ENCODE data around the gene SYNC. TPM values are rescaled to one million over a fixed set of nuclear protein-coding genes. Genes with fewer than 3 reads are reported as not detected.
"Not testable (repeated sequence)": the region's sequence is repeated elsewhere in the genome, so short reads cannot be mapped to it uniquely, and the experiment has no call there.

Gene SYNC
- total RNA-seq, 5 donors from 2014 or later (not counting 1 experiment from before 2014, with no cell fraction given) = 0.07 TPM; not detected in 4

DNA sequence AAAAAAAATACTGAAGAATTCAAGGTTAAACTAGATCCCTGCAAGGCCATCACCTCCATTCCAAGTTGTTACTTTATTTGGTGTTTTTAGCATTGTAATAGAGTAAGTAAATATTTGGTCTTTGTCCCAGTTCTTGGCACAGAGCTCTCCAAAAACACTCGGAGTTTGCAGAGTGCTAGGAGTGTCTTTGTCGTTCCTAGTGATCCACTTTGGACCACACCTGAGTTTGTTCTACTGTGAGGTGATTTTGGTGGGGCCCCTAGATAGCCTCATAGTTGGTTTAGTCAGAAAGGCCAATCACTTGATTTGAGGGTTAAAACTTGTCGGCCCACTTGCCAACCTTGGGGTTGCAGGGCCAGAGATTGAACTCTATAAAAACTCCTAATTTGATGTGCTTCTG is 25.6 kb downstream of the SYNC start:
- POLR2A ChIA-PET = interaction anchor here in 1 of 2 donors (0.7 kb wide), 1 partner anchor 112 kb away, joined by 3 read pairs; no protein-coding TSS in a partner anchor
- Mint-ChIP-seq H3K27ac (no peak overlapping the region), H3K9me3 (no peaks in the 10 kb centered on the region), H3K27me3 (no peaks in the 10 kb centered on the region), H3K4me1 (no peaks in the 10 kb centered on the region), H3K4me3 (no peak overlapping the region), H3K36me3 (peaks cover 55% of the 10 kb centered on the region)
- peaks cover 10 to 81% of the 10 kb centered on the region in 2 donors for H3K36me3 ChIP-seq (ENCODE audit: control insufficient read depth in 2 of 2, extremely low read depth in 1 of 2, insufficient read depth in 1 of 2, low read length in 1 of 2)
- no CpG with 5 or more reads among the region's 3 CpGs for WGBS (ENCODE audit: insufficient coverage)
- no peak overlapping the region for H3K27ac ChIP-seq (ENCODE audit: low read length)
- no peak for ATAC-seq (replicated peaks in 1 of 4)
- no peak for DNase-seq
- H3K27me3 ChIP-seq (replicated peaks in 1 of 2; ENCODE audit: control insufficient read depth in 2 of 2, extremely low read depth in 1 of 2, insufficient read depth in 2 of 2, low read length in 1 of 2) = no peaks in the 10 kb centered on the region
- no peaks in the 10 kb centered on the region for H3K4me1 ChIP-seq (ENCODE audit: control insufficient read depth in 1 of 2, extremely low read depth in 1 of 2, insufficient read depth in 2 of 2, low read length in 2 of 2)
- CTCF ChIA-PET = interaction anchor here (0.7 kb wide), 3 partner anchors 52 to 666 kb away, joined by 3 to 4 read pairs (median 3); no protein-coding TSS in a partner anchor
- H3K4me3 ChIP-seq (ENCODE audit: control insufficient read depth in 1 of 2, extremely low read depth in 1 of 2, low read length in 1 of 2) = no peak overlapping the region
- H3K9me3 ChIP-seq = no peaks in the 10 kb centered on the region

DNA sequence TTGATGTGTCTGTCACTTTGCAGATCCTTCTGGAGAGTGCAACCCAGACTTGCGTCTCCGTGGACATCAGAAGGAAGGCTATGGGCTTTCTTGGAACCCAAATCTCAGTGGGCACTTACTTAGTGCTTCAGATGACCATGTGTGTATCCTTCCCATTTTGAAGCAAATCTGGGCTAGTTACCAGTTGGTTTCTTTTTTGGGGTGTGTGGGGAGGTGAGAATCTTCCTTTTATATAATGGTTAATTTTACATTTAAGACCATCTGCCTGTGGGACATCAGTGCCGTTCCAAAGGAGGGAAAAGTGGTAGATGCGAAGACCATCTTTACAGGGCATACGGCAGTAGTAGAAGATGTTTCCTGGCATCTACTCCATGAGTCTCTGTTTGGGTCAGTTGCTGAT is 33.9 kb downstream of the SYNC start:
- H3K4me3 ChIP-seq (ENCODE audit: control insufficient read depth in 1 of 2, extremely low read depth in 1 of 2, low read length in 1 of 2); POLR2A ChIA-PET; H3K27me3 ChIP-seq (replicated peaks in 1 of 2; ENCODE audit: control insufficient read depth in 2 of 2, extremely low read depth in 1 of 2, insufficient read depth in 2 of 2, low read length in 1 of 2); H3K9me3 Mint-ChIP-seq; H3K4me3 Mint-ChIP-seq; ATAC-seq (replicated peaks in 1 of 4); H3K4me1 Mint-ChIP-seq; DNase-seq; H3K9me3 ChIP-seq; H3K27ac ChIP-seq (ENCODE audit: low read length); CTCF ChIA-PET; H3K27ac Mint-ChIP-seq; H3K27me3 Mint-ChIP-seq; H3K4me1 ChIP-seq (ENCODE audit: control insufficient read depth in 1 of 2, extremely low read depth in 1 of 2, insufficient read depth in 2 of 2, low read length in 2 of 2): not testable (repeated sequence)
- H3K36me3 ChIP-seq (ENCODE audit: control insufficient read depth in 2 of 2, extremely low read depth in 1 of 2, insufficient read depth in 1 of 2, low read length in 1 of 2) = peaks cover 2 to 86% of the 10 kb centered on the region in 2 donors
- 100% methylated on average over 4 of the region's 5 CpGs for WGBS (ENCODE audit: insufficient coverage)
- H3K36me3 Mint-ChIP-seq = peaks cover 55% of the 10 kb centered on the region

DNA sequence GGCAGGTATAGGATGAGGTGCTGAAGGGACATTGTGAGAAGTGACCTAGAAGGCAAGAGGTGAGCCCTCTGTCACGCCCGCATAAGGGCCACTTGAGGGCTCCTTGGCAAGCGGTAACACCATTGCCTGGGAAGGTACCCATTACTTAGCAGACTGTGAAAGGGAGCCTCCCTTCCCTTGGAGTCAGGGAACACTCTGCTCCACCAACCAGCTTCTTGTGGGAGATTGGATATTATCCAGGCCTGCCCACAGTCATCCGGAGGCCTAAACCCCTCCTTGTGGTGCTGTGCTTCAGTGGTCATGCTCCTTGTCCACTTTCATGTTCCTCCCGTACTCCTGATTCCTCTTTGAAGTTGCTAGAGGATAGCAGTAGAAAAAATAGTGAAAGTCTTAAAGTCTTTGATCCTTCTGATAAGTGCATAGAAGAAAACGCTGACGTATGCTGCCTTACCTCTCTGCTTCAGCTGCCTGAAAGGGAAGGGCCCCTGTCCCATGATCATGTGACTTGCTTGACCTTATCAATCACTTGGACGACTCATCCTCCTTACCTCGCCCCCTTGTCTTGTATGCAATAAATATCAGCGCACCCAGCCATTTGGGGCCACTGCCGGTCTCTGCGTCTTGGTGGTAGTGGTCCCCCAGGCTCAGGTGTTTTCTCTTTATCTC is 35.5 kb downstream of the SYNC start:
- Mint-ChIP-seq H3K4me3 (no peak overlapping the region), H3K27me3 (no peaks in the 10 kb centered on the region), H3K36me3 (peaks cover 42% of the 10 kb centered on the region), H3K27ac (no peak overlapping the region), H3K4me1 (peaks cover 7 to 9% (median 8%) of the 10 kb centered on the region in 3 donors), H3K9me3 (no peaks in the 10 kb centered on the region)
- ATAC-seq (replicated peaks in 1 of 4) (no peak), DNase-seq (no peak)
- Histone ChIP-seq H3K4me1 (ENCODE audit: control insufficient read depth in 1 of 2, extremely low read depth in 1 of 2, insufficient read depth in 2 of 2, low read length in 2 of 2) (no peaks in the 10 kb centered on the region), H3K4me3 (ENCODE audit: control insufficient read depth in 1 of 2, extremely low read depth in 1 of 2, low read length in 1 of 2) (no peak overlapping the region), H3K9me3 (no peaks in the 10 kb centered on the region), H3K27ac (ENCODE audit: low read length) (no peak overlapping the region), H3K27me3 (replicated peaks in 1 of 2; ENCODE audit: control insufficient read depth in 2 of 2, extremely low read depth in 1 of 2, insufficient read depth in 2 of 2, low read length in 1 of 2) (no peaks in the 10 kb centered on the region), H3K36me3 (ENCODE audit: control insufficient read depth in 2 of 2, extremely low read depth in 1 of 2, insufficient read depth in 1 of 2, low read length in 1 of 2) (peaks cover 2 to 80% of the 10 kb centered on the region in 2 donors)
- 89% methylated on average over 5 of the region's 12 CpGs for WGBS (ENCODE audit: insufficient coverage)
- CTCF ChIA-PET = no interaction called here
- POLR2A ChIA-PET = no interaction called here

DNA sequence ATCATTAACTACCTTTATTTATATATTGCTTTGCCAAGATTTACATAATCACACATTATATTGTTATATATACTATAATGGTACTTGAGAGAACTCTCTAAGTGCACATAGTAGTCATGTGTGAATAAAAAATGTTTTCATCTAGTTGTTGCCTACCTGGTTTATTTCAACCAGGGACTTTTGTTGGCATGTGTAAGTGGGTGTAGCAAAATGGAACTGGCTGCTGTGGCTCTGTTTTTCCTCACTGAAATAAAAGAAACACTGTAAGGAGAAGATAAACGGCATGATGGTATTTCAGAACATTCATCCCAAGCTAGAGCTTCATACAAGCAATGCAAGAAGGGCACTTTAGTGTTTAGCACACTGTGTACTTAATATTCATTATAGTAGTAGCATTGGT is 36.7 kb downstream of the SYNC start:
- Histone ChIP-seq H3K27me3 (replicated peaks in 1 of 2; ENCODE audit: control insufficient read depth in 2 of 2, extremely low read depth in 1 of 2, insufficient read depth in 2 of 2, low read length in 1 of 2) (no peaks in the 10 kb centered on the region), H3K27ac (ENCODE audit: low read length) (no peak overlapping the region), H3K36me3 (ENCODE audit: control insufficient read depth in 2 of 2, extremely low read depth in 1 of 2, insufficient read depth in 1 of 2, low read length in 1 of 2) (peaks cover 0 to 78% of the 10 kb centered on the region in 2 donors), H3K9me3 (no peaks in the 10 kb centered on the region), H3K4me3 (ENCODE audit: control insufficient read depth in 1 of 2, extremely low read depth in 1 of 2, low read length in 1 of 2) (no peak overlapping the region), H3K4me1 (ENCODE audit: control insufficient read depth in 1 of 2, extremely low read depth in 1 of 2, insufficient read depth in 2 of 2, low read length in 2 of 2) (no peaks in the 10 kb centered on the region)
- ChIA-PET CTCF (no interaction called here), POLR2A (no interaction called here)
- DNase-seq = no peak
- WGBS (ENCODE audit: insufficient coverage) = no CpG with 5 or more reads among the region's 1 CpG
- Mint-ChIP-seq H3K27me3 (no peaks in the 10 kb centered on the region), H3K4me1 (peaks cover 7 to 14% (median 8%) of the 10 kb centered on the region in 3 donors), H3K4me3 (no peak overlapping the region), H3K27ac (no peak overlapping the region), H3K36me3 (peaks cover 44% of the 10 kb centered on the region), H3K9me3 (no peaks in the 10 kb centered on the region)
- ATAC-seq (replicated peaks in 1 of 4) = no peak

DNA sequence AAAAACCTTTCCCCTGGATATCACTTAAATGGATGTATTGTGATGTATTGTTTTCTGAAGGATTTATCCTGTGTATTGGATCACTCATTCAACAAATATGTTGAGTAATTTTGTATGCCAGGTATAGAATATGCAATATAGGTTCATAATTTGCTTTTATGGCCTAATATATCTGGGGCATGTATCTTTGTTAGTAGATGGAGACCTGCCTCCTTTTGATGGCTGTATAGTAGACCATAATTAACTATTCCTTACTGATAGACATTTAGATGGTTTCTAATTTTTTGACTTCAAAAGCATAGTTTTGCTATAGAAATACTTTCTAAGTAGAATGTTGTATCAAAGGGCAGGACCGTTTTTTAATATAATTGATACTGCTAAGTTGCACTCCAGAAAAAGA is 43.0 kb downstream of the SYNC start:
- ATAC-seq (replicated peaks in 1 of 4) = no peak
- H3K9me3 ChIP-seq = no peaks in the 10 kb centered on the region
- Mint-ChIP-seq H3K27me3 (no peaks in the 10 kb centered on the region), H3K9me3 (no peaks in the 10 kb centered on the region), H3K4me3 (no peak overlapping the region), H3K27ac (no peak overlapping the region), H3K4me1 (peaks cover 40 to 51% (median 43%) of the 10 kb centered on the region in 3 donors), H3K36me3 (peaks cover 44% of the 10 kb centered on the region)
- WGBS (ENCODE audit: insufficient coverage) = no CpG with 5 or more reads among the region's 1 CpG
- H3K4me1 ChIP-seq (ENCODE audit: control insufficient read depth in 1 of 2, extremely low read depth in 1 of 2, insufficient read depth in 2 of 2, low read length in 2 of 2) = peaks cover 3 to 16% of the 10 kb centered on the region in 2 experiments
- H3K36me3 ChIP-seq (ENCODE audit: control insufficient read depth in 2 of 2, extremely low read depth in 1 of 2, insufficient read depth in 1 of 2, low read length in 1 of 2) = peaks cover 26 to 71% of the 10 kb centered on the region in 2 donors
- DNase-seq = no peak
- H3K27ac ChIP-seq (ENCODE audit: low read length) = no peak overlapping the region
- ChIA-PET POLR2A (no interaction called here), CTCF (no interaction called here)
- no peaks in the 10 kb centered on the region for H3K27me3 ChIP-seq (replicated peaks in 1 of 2; ENCODE audit: control insufficient read depth in 2 of 2, extremely low read depth in 1 of 2, insufficient read depth in 2 of 2, low read length in 1 of 2)
- no peak overlapping the region for H3K4me3 ChIP-seq (ENCODE audit: control insufficient read depth in 1 of 2, extremely low read depth in 1 of 2, low read length in 1 of 2)

DNA sequence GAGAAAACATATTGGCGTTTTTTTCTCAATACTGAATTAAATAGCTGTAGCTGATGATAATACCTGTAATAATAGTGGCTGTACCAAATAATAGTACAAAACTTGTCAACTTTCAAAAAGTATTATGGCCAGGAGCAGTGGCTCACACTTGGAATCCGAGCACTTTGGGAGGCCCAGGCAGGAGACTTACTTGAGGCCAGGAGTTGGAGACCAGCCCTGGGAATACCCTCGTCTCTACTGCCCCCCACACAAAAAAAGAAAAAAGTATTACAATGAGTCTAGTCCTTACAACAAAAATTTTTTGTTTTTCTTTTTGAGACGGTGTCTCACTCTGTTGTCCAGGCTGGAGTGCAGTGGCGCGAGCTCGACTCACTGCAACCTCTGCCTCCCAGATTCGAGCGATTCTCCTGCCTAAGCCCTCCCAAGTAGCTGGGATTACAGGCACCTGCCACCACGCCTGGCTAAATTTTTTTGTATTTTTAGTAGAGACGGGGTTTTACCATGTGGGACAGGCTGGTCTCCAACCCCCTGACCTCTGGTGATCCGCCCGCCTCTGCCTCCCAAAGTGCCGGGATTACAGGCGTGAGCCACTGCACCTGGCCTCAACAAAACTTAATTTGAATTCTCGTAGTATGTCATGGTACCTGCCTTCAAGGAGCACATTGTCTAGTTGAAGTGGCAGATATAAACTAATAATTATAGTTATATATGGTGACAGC is 50.2 kb downstream of the SYNC start:
- H3K36me3 Mint-ChIP-seq = peaks cover 29% of the 10 kb centered on the region
- peak overlapping the region; percentile 92 to 99 for H3K27ac Mint-ChIP-seq
- Histone ChIP-seq H3K36me3 (ENCODE audit: control insufficient read depth in 2 of 2, extremely low read depth in 1 of 2, insufficient read depth in 1 of 2, low read length in 1 of 2) (peaks cover 11 to 37% of the 10 kb centered on the region in 2 donors), H3K27ac (ENCODE audit: low read length) (peak overlapping the region; percentile 93), H3K4me1 (ENCODE audit: control insufficient read depth in 1 of 2, extremely low read depth in 1 of 2, insufficient read depth in 2 of 2, low read length in 2 of 2) (peaks cover 29 to 56% of the 10 kb centered on the region in 2 experiments), H3K9me3 (no peaks in the 10 kb centered on the region), H3K4me3 (ENCODE audit: control insufficient read depth in 1 of 2, extremely low read depth in 1 of 2, low read length in 1 of 2) (no peak overlapping the region), H3K27me3 (replicated peaks in 1 of 2; ENCODE audit: control insufficient read depth in 2 of 2, extremely low read depth in 1 of 2, insufficient read depth in 2 of 2, low read length in 1 of 2) (no peaks in the 10 kb centered on the region)
- no peak for DNase-seq
- ATAC-seq (replicated peaks in 1 of 4) = no peak
- H3K4me3 Mint-ChIP-seq = peak overlapping the region; percentile 90 to 92 (median 91)
- POLR2A ChIA-PET = no interaction called here
- CTCF ChIA-PET = interaction anchor here (0.6 to 1.0 kb wide), 3 partner anchors 60 to 522 kb away, joined by 3 to 7 read pairs (median 5); no protein-coding TSS in a partner anchor
- peaks cover 66 to 75% (median 67%) of the 10 kb centered on the region in 3 donors for H3K4me1 Mint-ChIP-seq
- no peaks in the 10 kb centered on the region for H3K9me3 Mint-ChIP-seq
- H3K27me3 Mint-ChIP-seq = no peaks in the 10 kb centered on the region
- 91% methylated on average over 8 of the region's 16 CpGs for WGBS (ENCODE audit: insufficient coverage)
